SJCRH30 (cell line): ENCODE results near the gene PDE10A. TPM values are rescaled to one million over a fixed set of nuclear protein-coding genes. Genes with fewer than 3 reads are reported as not detected.
"Not testable (repeated sequence)": the region's sequence is repeated elsewhere in the genome, so short reads cannot be mapped to it uniquely, and the experiment has no call there.

ENCODE experiments used
- DNase-seq, 2 experiments: peaks; one replicate each; pipeline ENCODE4 v3.0.0-alpha.2; 2015 to 2020
- H3K27ac ChIP-seq: fragments of 250-450 bp; sonication (Bioruptor Pico); 2 replicates; pipeline ENCODE4 v1.5.1; 2020; ENCODE audit warnings: mild to moderate bottlenecking, moderate library complexity
- H3K27me3 ChIP-seq: fragments of 250-450 bp; sonication (Bioruptor Pico); 2 replicates; pipeline ENCODE4 v1.5.1; 2020; ENCODE audit warnings: mild to moderate bottlenecking, moderate library complexity
- H3K36me3 ChIP-seq: fragments of 250-450 bp; sonication (Bioruptor Pico); 2 replicates; pipeline ENCODE4 v1.5.1; 2020; ENCODE audit warnings: mild to moderate bottlenecking, moderate library complexity
- H3K4me1 ChIP-seq: fragments of 250-450 bp; sonication (Bioruptor Pico); 2 replicates; pipeline ENCODE4 v1.5.1; 2020; ENCODE audit warnings: mild to moderate bottlenecking, moderate library complexity
- H3K4me3 ChIP-seq: fragments of 250-450 bp; sonication (Bioruptor Pico); 2 replicates; pipeline ENCODE4 v1.5.1; 2020; ENCODE audit warnings: mild to moderate bottlenecking, moderate library complexity
- H3K9me3 ChIP-seq: fragments of 250-450 bp; sonication (Bioruptor Pico); replicated peaks from 2 replicates; pipeline ENCODE4 v1.5.1; 2020; ENCODE audit warnings: mild to moderate bottlenecking, moderate library complexity
- total RNA-seq: library from RNA; depleted of rRNA; stranded (reverse); fragments of >200 nt; shearing (Covaris generic); gene quantifications from 2 replicates; pipeline ENCODE4 v1.2.3, GENCODE V29; 2014

Gene PDE10A
- total RNA-seq, 1 experiment from 2014 or later: 14.5 TPM

- H3K27me3 ChIP-seq: no peaks in the 10 kb centered on the region
- H3K9me3 ChIP-seq: no peaks in the 10 kb centered on the region
- H3K4me1 ChIP-seq: no peaks in the 10 kb centered on the region
- no peak for DNase-seq
- no peak overlapping the region for H3K27ac ChIP-seq
- H3K36me3 ChIP-seq: no peaks in the 10 kb centered on the region
- H3K4me3 ChIP-seq: no peak overlapping the region
Measured at GRCh38 chr6:165606740-165607008, 56.4 kb downstream of the PDE10A start.

- Histone ChIP-seq H3K9me3 (no peaks in the 10 kb centered on the region), H3K4me1 (no peaks in the 10 kb centered on the region), H3K4me3 (no peak overlapping the region), H3K27me3 (no peaks in the 10 kb centered on the region), H3K27ac (no peak overlapping the region), H3K36me3 (no peaks in the 10 kb centered on the region)
- no peak for DNase-seq
Measured at GRCh38 chr6:165605901-165606739, 56.9 kb downstream of the PDE10A start.

GRCh38 chr6:165605182-165605875 is 57.7 kb downstream of the PDE10A start:
- H3K27ac ChIP-seq: no peak overlapping the region
- H3K9me3 ChIP-seq: no peaks in the 10 kb centered on the region
- H3K4me1 ChIP-seq: no peaks in the 10 kb centered on the region
- H3K36me3 ChIP-seq: no peaks in the 10 kb centered on the region
- no peaks in the 10 kb centered on the region for H3K27me3 ChIP-seq
- H3K4me3 ChIP-seq: no peak overlapping the region
- DNase-seq: no peak

GRCh38 chr6:165602291-165602690 is 60.8 kb downstream of the PDE10A start:
- Histone ChIP-seq H3K36me3 (no peaks in the 10 kb centered on the region), H3K4me1 (no peaks in the 10 kb centered on the region), H3K27ac (no peak overlapping the region), H3K4me3 (no peak overlapping the region), H3K9me3 (no peaks in the 10 kb centered on the region), H3K27me3 (no peaks in the 10 kb centered on the region)
- no peak for DNase-seq

GRCh38 chr6:165600606-165601005 is 62.4 kb downstream of the PDE10A start:
- no peak for DNase-seq
- no peak overlapping the region for H3K4me3 ChIP-seq
- no peaks in the 10 kb centered on the region for H3K9me3 ChIP-seq
- H3K36me3 ChIP-seq: no peaks in the 10 kb centered on the region
- no peak overlapping the region for H3K27ac ChIP-seq
- H3K4me1 ChIP-seq: peaks cover 3% of the 10 kb centered on the region; the same call in 1 of the 2 replicates
- no peaks in the 10 kb centered on the region for H3K27me3 ChIP-seq

GRCh38 chr6:165599596-165600487 is 63.2 kb downstream of the PDE10A start:
- DNase-seq: no peak

GRCh38 chr6:165599121-165599520 is 63.9 kb downstream of the PDE10A start:
- DNase-seq: no peak
- H3K36me3 ChIP-seq: no peaks in the 10 kb centered on the region
- no peak overlapping the region for H3K27ac ChIP-seq
- H3K9me3 ChIP-seq: no peaks in the 10 kb centered on the region; the same call in 1 of the 2 replicates
- no peak overlapping the region for H3K4me3 ChIP-seq
- H3K4me1 ChIP-seq: peaks cover 3% of the 10 kb centered on the region; the same call in 1 of the 2 replicates
- H3K27me3 ChIP-seq: no peaks in the 10 kb centered on the region

More at GRCh38 chr6:165599596-165600487, 63.2 kb downstream of the PDE10A start:
- Histone ChIP-seq H3K4me1 (peaks cover 3% of the 10 kb centered on the region; the same call in 1 of the 2 replicates), H3K27me3 (no peaks in the 10 kb centered on the region), H3K36me3 (no peaks in the 10 kb centered on the region), H3K4me3 (no peak overlapping the region), H3K9me3 (no peaks in the 10 kb centered on the region), H3K27ac (no peak overlapping the region)

GRCh38 chr6:165597821-165598220 is 65.2 kb downstream of the PDE10A start:
- DNase-seq: no peak
- H3K27me3 ChIP-seq: no peaks in the 10 kb centered on the region
- H3K4me3 ChIP-seq: no peak overlapping the region
- no peaks in the 10 kb centered on the region for H3K36me3 ChIP-seq
- peaks cover 3% of the 10 kb centered on the region; the same call in 1 of the 2 replicates for H3K4me1 ChIP-seq
- no peak overlapping the region for H3K27ac ChIP-seq
- no peaks in the 10 kb centered on the region; the same call in 1 of the 2 replicates for H3K9me3 ChIP-seq

- Histone ChIP-seq H3K9me3 (no peaks in the 10 kb centered on the region; the same call in 1 of the 2 replicates), H3K4me1 (peaks cover 3% of the 10 kb centered on the region; the same call in 1 of the 2 replicates), H3K36me3 (no peaks in the 10 kb centered on the region), H3K4me3 (no peak overlapping the region), H3K27me3 (no peaks in the 10 kb centered on the region), H3K27ac (no peak overlapping the region)
- DNase-seq: no peak
Measured at GRCh38 chr6:165594584-165595333, 68.3 kb downstream of the PDE10A start.

GRCh38 chr6:165592947-165593346 is 70.1 kb downstream of the PDE10A start:
- H3K4me3 ChIP-seq, H3K27ac ChIP-seq, H3K9me3 ChIP-seq, H3K36me3 ChIP-seq, DNase-seq, H3K4me1 ChIP-seq, H3K27me3 ChIP-seq: not testable (repeated sequence)

GRCh38 chr6:165588515-165588914 is 74.5 kb downstream of the PDE10A start:
- DNase-seq: no peak
- no peak overlapping the region for H3K27ac ChIP-seq
- H3K9me3 ChIP-seq: no peaks in the 10 kb centered on the region
- no peaks in the 10 kb centered on the region for H3K36me3 ChIP-seq
- H3K4me1 ChIP-seq: no peaks in the 10 kb centered on the region
- no peak overlapping the region for H3K4me3 ChIP-seq
- H3K27me3 ChIP-seq: no peaks in the 10 kb centered on the region

GRCh38 chr6:165587206-165587605 is 75.8 kb downstream of the PDE10A start:
- Histone ChIP-seq H3K27me3 (no peaks in the 10 kb centered on the region), H3K4me3 (no peak overlapping the region), H3K27ac (no peak overlapping the region), H3K9me3 (no peaks in the 10 kb centered on the region), H3K36me3 (no peaks in the 10 kb centered on the region), H3K4me1 (no peaks in the 10 kb centered on the region)
- no peak for DNase-seq

GRCh38 chr6:165586706-165587105 is 76.3 kb downstream of the PDE10A start:
- Histone ChIP-seq H3K9me3 (no peaks in the 10 kb centered on the region), H3K4me3 (no peak overlapping the region), H3K4me1 (no peaks in the 10 kb centered on the region), H3K36me3 (no peaks in the 10 kb centered on the region), H3K27ac (no peak overlapping the region), H3K27me3 (no peaks in the 10 kb centered on the region)
- no peak for DNase-seq

- no peaks in the 10 kb centered on the region for H3K36me3 ChIP-seq
- H3K9me3 ChIP-seq: no peaks in the 10 kb centered on the region
- H3K27me3 ChIP-seq: no peaks in the 10 kb centered on the region
- no peak overlapping the region for H3K4me3 ChIP-seq
- no peak overlapping the region for H3K27ac ChIP-seq
- H3K4me1 ChIP-seq: no peaks in the 10 kb centered on the region
- no peak for DNase-seq
Measured at GRCh38 chr6:165585060-165585459, 78.0 kb downstream of the PDE10A start.
